NCI-H526 (cell line): Measurements from ENCODE around the gene PLK1.
"Not testable (repeated sequence)": the region's sequence is repeated elsewhere in the genome, so short reads cannot be mapped to it uniquely, and the experiment has no call there.

Experiments used
- DNase-seq, 2 experiments: peaks; one replicate each; lab custom pipeline; 2025; lab: John Stamatoyannopoulos, UW

The PLK1 gene

GRCh38 chr16:23710504-23710903 is 31.8 kb downstream of the PLK1 start:
- no peak for DNase-seq

- DNase-seq: no peak
Observed at GRCh38 chr16:23711785-23712184, 33.1 kb downstream of the PLK1 start.

- no peak for DNase-seq
Observed at GRCh38 chr16:23712976-23713375, 34.3 kb downstream of the PLK1 start, which contains the start of gene ERN2. Gene ERN2, minus strand, starts transcription at chr16:23713222. Its CDS starts 35 bp downstream, at chr16:23713187.

- no peak for DNase-seq
Observed at GRCh38 chr16:23716484-23716883, 37.8 kb downstream of the PLK1 start.

GRCh38 chr16:23722613-23723240 is 44.0 kb downstream of the PLK1 start:
- not testable (repeated sequence) for DNase-seq

- no peak for DNase-seq
Observed at GRCh38 chr16:23724096-23724784, 45.6 kb downstream of the PLK1 start.

- DNase-seq: no peak
Observed at GRCh38 chr16:23724785-23725131, 46.1 kb downstream of the PLK1 start.

- no peak for DNase-seq
Observed at GRCh38 chr16:23726710-23727109, 48.0 kb downstream of the PLK1 start.

GRCh38 chr16:23728112-23728477 is 49.4 kb downstream of the PLK1 start:
- DNase-seq: no peak

GRCh38 chr16:23729503-23730424 is 51.1 kb downstream of the PLK1 start:
- DNase-seq: peak in 1 of 2 experiments; percentile 17

GRCh38 chr16:23734176-23734893 is 55.6 kb downstream of the PLK1 start:
- no peak for DNase-seq

GRCh38 chr16:23737423-23738028 is 58.8 kb downstream of the PLK1 start:
- not testable (repeated sequence) for DNase-seq

GRCh38 chr16:23739516-23739915 is 60.8 kb downstream of the PLK1 start:
- no peak for DNase-seq
